Activated T-helper 9 cell treated with anti-CD3 and anti-CD28 coated beads, Interleukin-2, amount 50 U/mL, for 16 hours (primary cell): ENCODE measurements around the gene SLC27A3.
A peak's percentile ranks its signal among the peaks of the same experiment; 100 is the strongest.

Experiments
- DNase-seq: peaks from one replicate; pipeline ENCODE4 v3.0.0-alpha.2; 2020; ENCODE audit warnings: low read depth

The SLC27A3 gene

GRCh38 chr1:153774780-153775457, at the start of gene SLC27A3:
TSS of gene SLC27A3 (plus strand) at chr1:153775407. CDS start at chr1:153775498, 91 bp downstream.
- peak; percentile 10 for DNase-seq

- peak; percentile 99 for DNase-seq
These were observed 47.5 kb upstream of the SLC27A3 start, which contains the start of gene INTS3 for GRCh38 chr1:153727463-153728304. TSS of gene INTS3 (plus strand) at chr1:153728050. CDS start at chr1:153728635, 585 bp downstream.

GRCh38 chr1:153728305-153729066, 46.7 kb upstream of the SLC27A3 start:
- peak; percentile 7 for DNase-seq

GRCh38 chr1:153730468-153730988, 44.7 kb upstream of the SLC27A3 start:
- no peak for DNase-seq

- no peak for DNase-seq
These were observed 41.2 kb upstream of the SLC27A3 start for GRCh38 chr1:153733970-153734369.

- no peak for DNase-seq
These were observed 40.7 kb upstream of the SLC27A3 start for GRCh38 chr1:153734396-153735089.

GRCh38 chr1:153735090-153735420, 40.2 kb upstream of the SLC27A3 start:
- DNase-seq = no peak

GRCh38 chr1:153741986-153742385, 33.2 kb upstream of the SLC27A3 start:
- DNase-seq = no peak

- DNase-seq = no peak
These were observed 32.6 kb upstream of the SLC27A3 start for GRCh38 chr1:153742411-153743142.

- no peak for DNase-seq
These were observed 29.8 kb upstream of the SLC27A3 start for GRCh38 chr1:153745417-153745816.

- DNase-seq = no peak
These were observed 29.0 kb upstream of the SLC27A3 start for GRCh38 chr1:153746174-153746573.

- DNase-seq = no peak
These were observed 26.3 kb upstream of the SLC27A3 start for GRCh38 chr1:153748903-153749302.

- peak; percentile 59 for DNase-seq
These were observed 25.7 kb upstream of the SLC27A3 start for GRCh38 chr1:153749408-153750005.

GRCh38 chr1:153750026-153750995, 24.9 kb upstream of the SLC27A3 start:
- no peak for DNase-seq

- DNase-seq = no peak
These were observed 23.1 kb upstream of the SLC27A3 start for GRCh38 chr1:153752072-153752471.

GRCh38 chr1:153752571-153753195, 22.5 kb upstream of the SLC27A3 start:
- DNase-seq = no peak

- DNase-seq = no peak
These were observed 20.9 kb upstream of the SLC27A3 start for GRCh38 chr1:153754266-153754665.

GRCh38 chr1:153760440-153760839, 14.8 kb upstream of the SLC27A3 start:
- DNase-seq = no peak
